Ishikawa (cell line): Measurements from ENCODE around the gene DOK6.

Experiments
- CEBPB ChIP-seq: IDR thresholded peaks from 2 replicates; pipeline ENCODE4 v1.6.1; 2012
- EGR1 ChIP-seq: IDR thresholded peaks from 2 replicates; pipeline ENCODE4 v1.6.1; 2012
- EP300 ChIP-seq: IDR thresholded peaks from 2 replicates; pipeline ENCODE4 v1.6.1; 2012; ENCODE audit warnings: borderline replicate concordance
- FOXM1 ChIP-seq: IDR thresholded peaks from 2 replicates; pipeline ENCODE4 v1.6.1; 2012; ENCODE audit warnings: low read depth, borderline replicate concordance
- MAX ChIP-seq: IDR thresholded peaks from 2 replicates; pipeline ENCODE4 v1.6.1; 2012
- NFIC ChIP-seq: IDR thresholded peaks from 2 replicates; pipeline ENCODE4 v1.6.1; 2012
- RAD21 ChIP-seq: IDR thresholded peaks from 2 replicates; pipeline ENCODE4 v1.6.1; 2012; ENCODE audit warnings: low read depth
- REST ChIP-seq: IDR thresholded peaks from 2 replicates; pipeline ENCODE4 v1.6.1; 2012; ENCODE audit warnings: low read depth, mild to moderate bottlenecking
- TAF1 ChIP-seq: IDR thresholded peaks from 2 replicates; pipeline ENCODE4 v1.6.1; 2012; ENCODE audit warnings: low read depth, mild to moderate bottlenecking
- TCF12 ChIP-seq: IDR thresholded peaks from 2 replicates; pipeline ENCODE4 v1.6.1; 2012; ENCODE audit warnings: low read depth
- TEAD4 ChIP-seq: IDR thresholded peaks from 2 replicates; pipeline ENCODE4 v1.6.1; 2012
- USF1 ChIP-seq: IDR thresholded peaks from 2 replicates; pipeline ENCODE4 v1.6.1; 2012
- YY1 ChIP-seq: IDR thresholded peaks from 2 replicates; pipeline ENCODE4 v1.6.1; 2012; ENCODE audit warnings: low read depth
- ZBTB7A ChIP-seq: IDR thresholded peaks from 2 replicates; pipeline ENCODE4 v1.6.1; 2012; ENCODE audit warnings: low read depth

- TF ChIP-seq EP300: no peak
- no peak for TF ChIP-seq REST
- no peak for TF ChIP-seq TAF1
- no peak for TF ChIP-seq MAX
- TF ChIP-seq TEAD4: no peak
- no peak for TF ChIP-seq NFIC
- TF ChIP-seq RAD21: no peak
- no peak for TF ChIP-seq YY1
- no peak for TF ChIP-seq CEBPB
- TF ChIP-seq EGR1: no peak
- TF ChIP-seq USF1: no peak
- TF ChIP-seq FOXM1: no peak
- no peak for TF ChIP-seq ZBTB7A
- no peak for TF ChIP-seq TCF12
These were observed 483.1 kb downstream of the DOK6 start for GRCh38 chr18:69883781-69884180.
